ENCODE measurements around the gene DUOXA1.
"Not testable (repeated sequence)": the region's sequence is repeated elsewhere in the genome, so short reads cannot be mapped to it uniquely, and the experiment has no call there.

The DUOXA1 gene

DNA sequence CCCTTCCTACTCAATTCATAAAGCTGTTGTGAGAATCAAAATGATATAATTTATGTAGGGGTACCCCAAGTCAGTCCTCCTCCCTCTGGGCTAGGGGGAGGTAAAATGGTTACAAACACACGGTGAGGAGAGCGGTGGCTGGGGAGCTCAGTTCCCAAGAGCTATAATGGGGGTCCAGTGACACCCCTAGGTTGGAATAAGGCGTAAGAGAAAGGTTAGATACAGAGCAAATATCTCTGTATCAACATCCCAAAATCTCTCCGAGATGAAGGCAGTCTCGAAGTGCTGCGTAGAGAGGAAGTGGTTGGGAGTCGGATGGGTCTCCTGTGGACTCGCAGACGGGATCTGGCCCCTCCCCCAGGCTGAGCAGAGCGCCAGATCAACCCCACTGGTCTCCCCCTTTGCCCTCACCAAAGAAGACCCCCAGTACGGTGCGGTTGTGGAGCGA is 17.5 kb downstream of the DUOXA1 start:
- DNase-seq: no peak

DNA sequence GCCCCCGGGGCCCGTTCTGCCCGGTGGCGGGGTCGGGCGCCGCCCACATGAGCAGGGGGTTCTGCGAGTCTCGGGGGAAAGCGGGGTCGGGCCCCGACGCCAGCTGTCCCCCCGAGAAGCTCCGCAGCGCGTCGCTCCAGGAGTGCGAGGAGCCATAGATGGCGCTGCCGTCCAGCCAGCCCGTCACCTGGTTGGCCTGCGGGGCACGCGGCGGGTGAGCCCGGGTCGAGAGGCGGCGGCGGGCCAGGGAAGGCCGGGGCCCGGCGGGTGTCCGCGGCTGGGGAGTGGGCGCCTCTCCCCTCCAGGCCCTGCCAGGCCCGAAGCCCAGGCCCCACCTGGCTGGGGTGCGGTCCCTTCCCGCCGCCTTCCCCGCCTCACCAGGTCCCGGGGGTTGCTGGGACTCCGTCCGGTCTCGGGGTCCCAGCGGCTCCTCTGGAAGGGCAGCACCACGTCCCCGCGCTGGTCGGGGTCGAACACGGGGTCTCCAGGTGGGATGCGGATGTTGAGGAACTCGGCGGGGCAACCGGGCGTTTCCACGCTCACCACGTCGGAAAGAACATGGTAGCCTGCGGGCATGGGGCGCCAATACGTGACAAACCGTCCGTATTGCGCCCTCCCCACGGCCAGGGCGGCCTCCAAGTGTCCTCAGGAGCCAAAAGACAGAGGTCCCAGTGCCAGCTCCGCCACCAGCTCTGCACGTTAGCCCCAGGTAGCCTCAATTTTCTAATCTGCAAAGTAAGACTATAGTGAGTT is 18.1 kb downstream of the DUOXA1 start:
- no peak for DNase-seq

DNA sequence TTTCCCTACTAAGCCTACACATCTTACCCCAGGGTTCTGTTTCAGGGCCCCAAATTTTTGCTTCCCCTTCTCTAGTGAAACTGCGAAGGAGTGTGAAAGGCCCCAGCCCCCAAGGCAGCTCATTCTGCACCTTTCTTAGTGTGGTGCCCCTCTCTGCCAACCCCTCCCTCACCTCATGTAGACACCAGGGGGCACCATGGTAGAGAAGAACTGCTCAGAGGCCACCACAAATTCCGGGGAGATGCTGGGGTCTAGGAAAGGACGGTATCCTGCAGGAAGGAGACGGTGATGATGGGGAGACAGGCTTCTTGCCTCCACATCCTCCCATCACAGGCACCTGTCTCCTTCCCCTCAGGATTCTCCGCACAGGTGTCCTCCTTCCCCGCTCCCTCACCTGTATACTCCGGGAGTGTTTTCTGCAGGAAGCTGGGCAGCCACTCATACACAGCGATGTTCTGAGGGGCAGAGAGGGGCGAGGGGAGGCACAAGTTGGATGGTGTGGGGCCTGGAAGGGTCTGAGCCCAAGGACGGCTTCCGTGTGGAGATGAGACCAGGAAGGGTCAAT is 19.3 kb downstream of the DUOXA1 start:
- DNase-seq: no peak

DNA sequence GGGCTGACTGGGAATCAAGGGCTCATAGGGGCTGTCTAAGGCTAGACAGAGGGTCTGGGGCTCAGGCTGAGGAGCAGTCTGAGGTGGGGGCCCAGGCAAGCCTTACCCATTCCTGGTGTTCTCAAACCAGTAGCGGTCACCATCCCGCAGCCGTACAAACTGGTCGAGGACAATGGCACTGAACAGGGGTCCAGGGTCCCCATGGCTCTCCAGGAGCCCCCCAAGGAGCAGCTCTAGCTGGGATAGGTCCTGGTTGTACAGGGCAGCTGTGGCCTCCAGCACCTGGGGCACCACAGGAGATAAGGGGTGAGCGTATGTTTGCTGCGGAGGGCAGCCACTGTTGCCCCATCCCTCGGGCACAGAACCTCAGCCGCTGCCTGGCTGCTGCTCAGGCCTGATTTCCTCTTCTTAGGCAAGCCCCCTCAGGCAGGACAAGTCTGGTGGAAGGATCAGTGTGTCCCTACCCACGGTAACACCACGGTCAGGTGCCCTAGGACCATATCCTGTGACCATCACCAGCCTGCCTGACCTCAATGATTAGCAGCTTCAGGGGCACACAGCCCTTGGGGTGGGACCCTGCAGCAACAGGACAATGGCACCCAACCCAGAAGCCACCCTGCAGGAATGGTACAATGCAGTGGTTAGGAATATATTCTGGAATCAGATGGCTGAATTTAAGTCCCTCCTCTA is 21.6 kb downstream of the DUOXA1 start:
- no peak for DNase-seq

DNA sequence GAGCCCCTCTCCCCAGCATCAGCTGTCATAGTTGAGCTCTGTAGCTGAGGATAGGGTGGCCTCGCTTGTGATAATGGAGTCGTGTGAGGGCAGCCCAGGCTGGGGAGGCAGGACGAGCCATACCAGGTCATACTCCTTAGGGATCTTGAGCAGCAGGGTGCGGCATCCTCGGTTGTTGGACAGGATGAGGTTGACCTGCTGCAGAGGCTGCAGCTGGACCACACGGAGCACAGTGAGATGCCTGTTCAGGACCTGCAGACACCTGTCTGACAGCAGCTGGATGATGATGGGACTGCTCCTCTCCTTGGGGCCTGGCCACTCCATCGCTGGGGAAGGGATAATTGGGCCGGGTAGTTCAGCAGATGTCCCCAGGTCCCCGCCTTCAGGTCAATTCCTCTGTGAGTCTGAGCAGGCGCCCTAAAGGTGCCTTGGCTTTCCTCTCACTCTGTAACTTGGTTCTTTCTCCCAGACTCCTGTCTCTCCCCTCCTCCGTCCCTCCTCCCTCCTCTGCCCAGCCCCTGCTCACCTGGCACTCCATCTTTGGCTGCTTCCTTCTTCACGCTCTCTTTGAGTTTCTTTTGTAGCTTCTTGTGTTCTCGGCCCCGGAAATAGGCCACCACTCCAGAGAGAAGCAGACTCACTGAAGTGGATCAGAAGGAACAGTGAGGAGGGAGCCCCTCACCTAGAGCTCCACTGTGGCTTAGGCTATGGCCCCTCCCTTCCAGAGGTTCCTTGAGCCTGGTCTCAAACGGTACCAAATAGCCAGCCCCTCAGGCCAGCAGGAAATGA is 23.5 kb downstream of the DUOXA1 start:
- no peak for DNase-seq

DNA sequence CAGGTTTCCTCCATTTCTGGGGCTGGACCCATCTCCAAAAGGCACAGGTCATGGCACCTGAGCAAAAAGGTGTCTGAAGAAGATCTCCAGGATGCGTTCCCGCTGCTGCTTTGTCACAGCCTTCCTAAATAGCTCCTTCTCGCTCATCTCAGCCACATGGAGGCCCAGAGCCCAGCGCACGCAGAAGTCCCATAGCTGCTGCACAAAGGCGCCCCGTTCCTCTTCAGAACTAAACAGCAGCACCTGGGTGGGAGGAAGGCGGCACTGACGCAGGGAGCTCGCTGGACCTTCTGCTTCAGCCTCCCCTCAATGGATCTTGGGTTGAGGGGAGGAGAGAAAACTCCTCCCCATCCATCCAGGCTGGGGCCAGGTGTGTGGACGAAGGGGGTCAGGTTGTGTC is 24.1 kb downstream of the DUOXA1 start:
- no peak for DNase-seq

DNA sequence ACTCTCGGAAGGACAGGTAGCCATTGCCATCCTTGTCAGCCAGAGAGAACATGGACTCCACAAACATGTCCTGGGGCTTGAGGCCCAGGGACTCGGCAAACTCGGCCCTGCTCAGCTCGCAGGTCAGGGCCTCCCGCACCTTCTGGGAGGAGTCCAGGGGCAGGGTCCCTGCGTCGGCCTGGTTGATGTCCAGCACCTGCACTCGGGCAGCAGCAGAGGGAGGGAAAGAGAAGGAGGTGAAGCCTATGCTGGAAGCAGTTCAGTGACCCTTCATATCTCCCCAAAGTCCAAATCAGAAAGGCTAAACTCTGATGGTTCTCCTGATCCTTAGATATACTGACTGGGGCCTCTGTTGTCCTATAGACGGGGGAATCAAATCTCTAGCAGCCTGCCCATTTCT is 25.5 kb downstream of the DUOXA1 start:
- DNase-seq: not testable (repeated sequence)

DNA sequence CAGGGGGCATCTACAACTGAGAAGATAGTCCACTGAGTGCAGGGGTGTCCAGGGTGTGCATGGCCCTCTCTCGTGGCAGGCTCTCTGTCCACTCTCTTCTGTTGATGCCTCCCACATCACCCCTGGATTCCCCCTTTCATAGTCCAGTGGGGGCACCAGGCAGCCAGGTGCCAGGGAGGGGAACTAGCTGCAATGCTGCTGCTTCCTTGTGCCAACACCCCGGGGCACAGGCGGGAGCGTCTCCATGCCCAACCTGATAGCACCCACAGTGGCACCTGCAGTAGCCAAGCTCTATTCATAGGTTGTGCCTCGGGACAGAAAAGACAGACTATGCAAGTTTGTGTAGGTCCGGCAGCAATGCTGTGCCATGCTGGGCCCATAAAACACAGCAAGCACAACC is 27.5 kb downstream of the DUOXA1 start:
- no peak for DNase-seq

DNA sequence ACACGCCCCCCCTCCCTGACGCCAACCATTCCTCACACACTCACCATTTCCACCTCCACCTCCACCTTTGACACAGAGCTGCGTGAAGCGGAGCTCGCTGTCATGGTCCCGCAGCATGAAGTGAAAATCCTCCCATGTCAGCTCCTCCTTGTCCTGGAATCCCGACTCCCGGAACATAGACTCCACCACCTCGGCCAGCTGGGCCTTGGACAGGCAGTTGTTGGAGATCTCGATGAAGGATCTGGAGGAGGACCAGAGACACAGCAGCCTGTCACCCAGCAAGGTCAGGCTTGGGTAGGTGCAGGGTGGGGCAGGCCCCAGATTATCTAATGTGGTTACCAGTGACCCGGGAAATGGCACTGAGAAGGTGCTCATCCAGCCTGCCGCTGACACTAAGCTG is 27.9 kb downstream of the DUOXA1 start:
- DNase-seq: no peak

GRCh38 chr15:45100884-45101625 is 28.6 kb downstream of the DUOXA1 start:
- DNase-seq: no peak

DNA sequence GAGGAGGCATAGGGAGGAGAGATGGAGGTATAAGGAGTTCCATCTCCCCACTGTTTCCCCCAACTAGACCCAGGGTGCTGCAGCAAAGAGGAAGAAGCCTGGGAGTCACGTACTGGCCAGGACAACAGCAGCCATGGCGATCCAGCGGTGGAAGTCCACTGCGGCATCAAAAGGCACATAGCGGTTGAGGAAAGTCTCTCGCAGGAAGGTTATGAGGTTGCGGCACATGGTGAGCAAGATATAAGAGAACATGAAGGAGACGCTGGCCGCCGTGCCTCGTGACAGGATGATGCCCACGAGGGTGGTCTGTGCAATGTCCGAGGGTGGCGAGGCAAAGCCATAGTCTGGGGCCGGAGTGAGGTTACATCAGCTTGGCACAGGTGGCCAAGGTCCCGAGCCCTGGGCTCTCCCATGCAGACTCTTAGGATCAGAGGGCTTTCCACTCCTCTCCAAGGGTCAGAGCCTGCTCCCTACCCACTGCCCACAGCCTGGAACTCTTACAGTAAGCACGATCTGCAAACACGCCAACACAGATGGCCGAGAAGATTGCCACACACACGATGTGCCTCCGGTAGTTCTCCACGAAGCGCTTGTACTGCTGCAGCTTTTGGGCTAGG is 30.0 kb downstream of the DUOXA1 start:
- DNase-seq: no peak

DNA sequence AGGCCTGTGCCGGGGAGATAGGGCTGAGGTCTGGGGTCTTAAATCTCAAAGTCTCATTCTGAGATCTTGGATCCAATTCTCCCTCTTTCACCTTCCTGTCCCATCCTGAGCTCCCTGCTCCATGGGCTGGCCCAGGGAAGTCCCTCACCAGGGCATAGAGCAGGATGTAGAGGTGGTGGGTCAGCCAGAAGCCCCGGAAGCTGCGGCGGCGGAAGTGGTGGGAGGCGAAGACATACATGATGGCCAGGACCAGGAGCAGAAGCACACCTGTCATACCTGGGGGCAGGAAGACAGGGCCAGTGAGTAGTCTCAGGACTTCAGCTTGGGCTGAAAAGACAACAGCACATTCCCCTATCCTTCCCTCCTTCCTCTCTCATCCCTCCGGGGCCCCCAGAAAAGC is 32.2 kb downstream of the DUOXA1 start:
- no peak for DNase-seq

DNA sequence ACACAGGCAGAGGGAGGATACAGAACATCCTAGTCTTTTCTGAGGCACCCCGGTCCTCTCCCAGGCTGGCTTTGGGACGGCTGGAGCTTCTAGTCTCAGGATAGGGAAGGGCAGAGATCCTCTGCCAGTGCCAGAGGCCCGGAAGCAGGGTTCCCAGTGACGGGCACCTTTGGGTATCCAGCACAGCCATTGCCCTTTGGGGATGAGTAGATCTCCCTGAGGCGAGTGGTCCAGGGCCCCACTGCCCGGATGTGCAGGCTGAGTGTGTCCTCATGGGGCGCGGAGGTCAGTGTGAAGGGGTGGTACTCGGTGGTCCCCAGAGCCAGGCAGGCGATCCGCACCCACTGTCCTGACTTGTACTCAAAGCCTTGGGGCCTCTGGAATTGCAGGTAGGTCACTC is 34.0 kb downstream of the DUOXA1 start:
- DNase-seq: no peak

DNA sequence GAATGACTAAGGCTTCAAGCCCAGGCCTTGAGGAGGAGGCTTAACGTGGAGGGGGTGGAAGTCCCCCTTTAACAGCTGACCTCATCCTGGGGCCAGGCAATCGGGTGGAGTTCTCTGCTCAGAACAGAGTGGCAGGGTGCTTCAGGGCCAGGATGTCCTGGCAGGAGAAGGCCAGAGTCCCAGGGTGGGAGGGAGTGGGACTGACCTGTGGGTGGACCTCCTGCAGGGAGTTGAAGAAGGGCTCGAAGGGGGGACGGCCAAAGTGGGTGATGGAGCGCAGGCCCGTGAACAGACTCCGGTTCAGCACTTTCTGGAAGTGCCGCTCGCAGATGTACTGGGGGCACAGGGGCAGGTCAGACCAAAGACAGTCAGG is 35.3 kb downstream of the DUOXA1 start:
- DNase-seq: no peak

DNA sequence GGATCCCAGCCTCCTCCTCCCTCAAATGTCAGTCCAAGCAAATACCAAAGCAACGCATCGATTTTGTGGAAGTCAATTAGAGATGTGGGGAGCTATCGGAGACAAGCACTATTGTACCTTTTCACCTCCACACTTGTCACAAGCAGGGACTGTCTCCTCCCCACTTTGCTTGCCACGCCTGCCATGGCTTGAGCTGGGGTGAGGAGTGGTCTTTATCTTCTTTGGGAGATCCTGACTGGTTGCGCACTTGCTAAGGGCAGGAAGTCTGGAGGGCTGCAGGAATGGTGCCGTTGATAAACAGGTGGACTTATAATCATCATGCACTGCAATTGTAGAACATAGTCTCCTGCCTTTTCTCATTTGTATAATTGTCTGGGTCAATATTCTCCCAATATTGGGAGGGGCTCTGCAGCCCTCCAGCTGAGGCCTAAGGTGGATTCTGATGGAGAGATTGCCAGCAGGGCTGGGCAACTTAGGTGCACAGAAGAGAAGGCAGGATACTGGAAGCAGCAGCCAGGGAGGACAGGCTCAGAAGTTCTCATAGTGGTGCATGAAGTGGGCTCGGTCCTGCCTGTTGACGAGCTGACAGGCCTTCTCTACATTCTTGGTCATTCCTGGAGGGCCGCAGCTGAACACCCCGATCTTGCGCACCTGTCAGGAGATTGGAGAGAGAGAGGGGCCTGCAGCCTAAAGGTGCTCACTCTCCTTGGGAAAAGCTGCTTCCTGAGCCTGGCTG is 35.9 kb downstream of the DUOXA1 start:
- DNase-seq: no peak

DNA sequence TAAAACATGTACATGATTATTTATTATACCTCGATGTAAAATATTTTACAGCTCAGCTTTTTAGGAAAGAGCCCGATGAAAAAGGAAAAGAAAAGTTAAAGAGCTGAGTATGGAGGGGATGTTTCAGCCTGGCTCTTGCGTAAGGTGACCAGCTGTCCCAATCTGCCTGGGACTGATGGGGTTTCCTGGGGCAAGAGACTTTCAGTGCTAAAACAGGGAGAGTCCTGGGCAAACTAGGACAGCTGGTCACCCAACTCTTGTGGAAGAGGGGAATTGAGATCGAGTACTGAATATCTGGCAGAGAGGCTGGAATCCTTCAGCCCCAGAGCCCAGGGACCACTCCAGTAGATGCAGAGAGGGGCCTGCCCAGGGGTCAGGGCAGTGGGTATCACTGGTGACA is 36.7 kb downstream of the DUOXA1 start:
- no peak for DNase-seq

DNA sequence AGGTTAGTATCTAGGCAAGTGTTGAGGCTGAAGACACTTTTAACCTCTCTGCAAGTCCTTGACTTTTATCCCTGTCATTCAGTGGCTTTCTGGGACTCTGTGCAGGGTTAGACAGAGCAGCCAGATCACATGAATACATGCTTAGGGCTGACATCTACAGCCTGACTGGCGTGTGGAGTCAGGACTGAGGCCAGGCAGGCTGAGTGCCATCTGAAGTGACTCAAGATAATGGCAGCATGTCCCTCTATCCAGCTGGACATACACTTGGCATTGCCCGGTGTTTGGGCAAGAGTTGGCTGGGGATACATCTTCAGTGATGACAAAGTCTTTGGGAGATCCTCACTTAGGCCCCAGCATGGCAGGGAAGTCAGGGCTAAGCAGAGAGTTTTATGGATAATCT is 38.1 kb downstream of the DUOXA1 start:
- no peak for DNase-seq

DNA sequence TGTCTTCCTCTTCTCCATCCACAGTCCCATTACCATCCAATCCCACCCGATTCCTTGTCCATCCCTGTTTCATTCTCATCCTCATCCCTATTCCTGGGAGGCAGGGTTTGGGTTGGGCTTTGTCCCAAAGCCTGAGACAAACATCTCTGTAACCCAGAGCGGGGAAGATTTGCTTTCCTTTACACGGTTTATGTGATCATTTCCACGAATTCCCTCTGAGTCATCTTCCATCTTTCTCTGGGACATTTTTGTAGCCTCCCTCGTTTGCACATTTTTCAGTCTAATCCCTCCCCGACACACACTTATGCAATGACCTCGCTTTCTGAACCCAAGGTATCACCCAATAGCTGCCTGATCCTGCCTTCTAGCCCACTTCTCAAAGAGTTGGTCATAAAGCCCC is 38.5 kb downstream of the DUOXA1 start:
- no peak for DNase-seq

GRCh38 chr15:45089712-45090373 is 39.8 kb downstream of the DUOXA1 start:
- no peak for DNase-seq

DNA sequence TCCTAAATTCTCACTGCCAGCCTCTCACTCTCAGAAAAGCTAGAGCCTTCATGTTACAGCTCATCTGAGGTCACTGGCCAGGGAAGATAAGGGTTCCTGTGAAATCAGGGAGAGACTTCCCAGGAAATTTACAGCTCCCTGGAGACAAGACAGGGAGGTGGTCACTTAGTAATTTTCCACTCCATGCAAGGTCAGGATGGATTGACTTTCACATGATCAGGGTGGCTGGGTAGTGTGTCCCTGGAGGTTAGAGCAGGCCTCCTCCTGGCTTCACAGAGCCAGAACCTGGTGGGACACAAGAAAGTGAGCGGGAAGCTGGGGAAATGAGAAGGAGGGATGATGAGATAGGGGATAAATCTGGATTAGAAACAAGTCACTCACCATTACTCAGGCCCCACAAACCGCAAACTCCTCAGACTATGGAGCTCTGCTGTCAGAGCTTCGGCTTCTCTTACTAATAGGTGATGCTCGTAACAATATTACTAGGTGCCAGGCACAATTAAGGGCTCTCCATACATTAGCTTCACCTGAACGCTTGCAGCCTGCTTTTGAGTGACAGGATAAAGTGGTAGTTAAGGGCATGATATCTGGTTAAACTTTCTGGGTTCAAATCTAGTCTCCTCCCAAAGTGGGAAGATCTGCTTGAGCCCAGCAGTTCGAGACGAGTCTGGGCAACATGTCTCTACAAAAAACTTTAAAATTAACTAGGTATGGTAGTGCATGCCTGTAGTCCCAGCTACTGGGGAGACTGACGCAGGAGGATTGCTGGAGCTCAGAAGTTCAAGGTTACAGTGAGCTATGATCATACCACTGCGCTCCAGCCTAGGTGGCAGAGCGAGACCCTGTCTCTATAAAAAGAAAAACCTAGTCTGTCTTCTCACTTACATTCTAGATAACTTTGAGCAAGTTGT is 40.6 kb downstream of the DUOXA1 start:
- DNase-seq: no peak
